HepG2 (cell line): Measurements from ENCODE around the gene TBL3. TPM values are rescaled to one million over a fixed set of nuclear protein-coding genes. Genes with fewer than 3 reads are reported as not detected.

Source experiments
- ATAD3A ChIP-seq: sonication (generic); formaldehyde crosslinking; IDR thresholded peaks from 2 replicates; pipeline ENCODE4 v1.4.0; 2020; ENCODE audit warnings: missing genetic modification reagents
- GRHL1 ChIP-seq: sonication (generic); formaldehyde crosslinking; conservative IDR thresholded peaks from 2 replicates; pipeline ENCODE4 v1.8.0; 2022; ENCODE audit warnings: missing genetic modification reagents
- HIVEP1 ChIP-seq: sonication (generic); formaldehyde crosslinking; IDR thresholded peaks from 2 replicates; pipeline ENCODE4 v1.4.0; 2020; ENCODE audit warnings: mild to moderate bottlenecking, missing genetic modification reagents
- KLF12 ChIP-seq: sonication (generic); formaldehyde crosslinking; IDR thresholded peaks from 2 replicates; pipeline ENCODE4 v1.4.0; 2020; ENCODE audit warnings: missing genetic modification reagents, borderline replicate concordance
- MAF1 ChIP-seq: sonication (generic); formaldehyde crosslinking; IDR thresholded peaks from 2 replicates; pipeline ENCODE4 v1.5.0; 2020; ENCODE audit warnings: missing genetic modification reagents, borderline replicate concordance
- MTF1 ChIP-seq: sonication (generic); formaldehyde crosslinking; IDR thresholded peaks from 2 replicates; pipeline ENCODE4 v1.5.0; 2020; ENCODE audit warnings: missing genetic modification reagents
- MXD4 ChIP-seq: IDR thresholded peaks from 2 replicates; pipeline ENCODE4 v1.6.1; 2016; ENCODE audit warnings: mild to moderate bottlenecking, missing biosample characterization, missing genetic modification reagents
- NAIF1 ChIP-seq: sonication (generic); formaldehyde crosslinking; IDR thresholded peaks from 2 replicates; pipeline ENCODE4 v1.5.0; 2020; ENCODE audit warnings: mild to moderate bottlenecking, missing genetic modification reagents, borderline replicate concordance
- NFIB ChIP-seq: sonication (generic); formaldehyde crosslinking; IDR thresholded peaks from 2 replicates; pipeline ENCODE4 v1.9.0; 2021; ENCODE audit warnings: missing genetic modification reagents, mild to moderate bottlenecking, borderline replicate concordance
- NR2C2 ChIP-seq: sonication (generic); formaldehyde crosslinking; IDR thresholded peaks from 2 replicates; pipeline ENCODE4 v1.4.0; 2020; ENCODE audit warnings: missing genetic modification reagents, mild to moderate bottlenecking, moderate library complexity, borderline replicate concordance
- NR2F6 ChIP-seq, 2 experiments: IDR thresholded peaks; 2 replicates each; pipeline ENCODE4 v1.6.1; 2016; ENCODE audit warnings: antibody characterized with exemption in 1 of 2, mild to moderate bottlenecking in 1 of 2
- PBX3 ChIP-seq: sonication (generic); formaldehyde crosslinking; IDR thresholded peaks from 2 replicates; pipeline ENCODE4 v1.8.1; 2023; ENCODE audit warnings: missing genetic modification reagents, inconsistent platforms, borderline replicate concordance
- SP140L ChIP-seq: sonication (generic); formaldehyde crosslinking; IDR thresholded peaks from 2 replicates; pipeline ENCODE4 v1.4.0; 2020; ENCODE audit warnings: missing genetic modification reagents, borderline replicate concordance
- TRAFD1 ChIP-seq: sonication (generic); formaldehyde crosslinking; IDR thresholded peaks from 2 replicates; pipeline ENCODE4 v1.5.1; 2020; ENCODE audit warnings: missing genetic modification reagents, mild to moderate bottlenecking, borderline replicate concordance
- TSC22D2 ChIP-seq: sonication (generic); formaldehyde crosslinking; IDR thresholded peaks from 2 replicates; pipeline ENCODE4 v1.5.1; 2020; ENCODE audit warnings: missing genetic modification reagents, mild to moderate bottlenecking, borderline replicate concordance
- ZBTB10 ChIP-seq: sonication (generic); formaldehyde crosslinking; IDR thresholded peaks from 2 replicates; pipeline ENCODE4 v1.4.0; 2020; ENCODE audit warnings: missing genetic modification reagents, borderline replicate concordance
- ZFP36 ChIP-seq: fragments of 150-350 bp; IDR thresholded peaks from 2 replicates; pipeline ENCODE4 v1.6.1; 2018; ENCODE audit warnings: borderline replicate concordance, low read length, low read depth; ENCODE audit not compliant: partially characterized antibody
- ZFP36L2 ChIP-seq: sonication (generic); formaldehyde crosslinking; IDR thresholded peaks from 2 replicates; pipeline ENCODE4 v1.4.0; 2020; ENCODE audit warnings: missing genetic modification reagents
- ZNF251 ChIP-seq: sonication (generic); formaldehyde crosslinking; IDR thresholded peaks from 2 replicates; pipeline ENCODE4 v1.9.0; 2021; ENCODE audit warnings: mild to moderate bottlenecking, missing genetic modification reagents
- ZNF431 ChIP-seq: sonication (generic); formaldehyde crosslinking; IDR thresholded peaks from 2 replicates; pipeline ENCODE4 v1.9.0; 2022; ENCODE audit warnings: missing genetic modification reagents, low read depth, mild to moderate bottlenecking, borderline replicate concordance
- ZNF619 ChIP-seq: sonication (generic); formaldehyde crosslinking; IDR thresholded peaks from 2 replicates; pipeline ENCODE4 v1.4.0; 2020; ENCODE audit warnings: mild to moderate bottlenecking, missing genetic modification reagents
- polyA plus RNA-seq, 8 experiments: library from polyadenylated mRNA; depleted of rRNA in 3 of 8; stranded (reverse) in 7 of 8; unstranded in 1 of 8; fragments of >200 nt; fragmentation: Illumina TruSeq in 4 of 8; extraction: Trizol in 4 of 8; gene quantifications; 2 replicates each; pipeline versions ENCODE4 v1.2.1 to v1.2.3, GENCODE V29; 2011 to 2016; ENCODE audit warnings: low read depth in 4 of 8, missing spikeins in 1 of 8, mixed read lengths in 1 of 8; ENCODE audit not compliant: insufficient read depth in 1 of 8
- total RNA-seq, 5 experiments: library from RNA; depleted of rRNA; stranded (reverse); fragments of >200 nt; fragmentation: Illumina TruSeq; extraction: Trizol; gene quantifications; 2 replicates each; pipeline ENCODE4 v1.2.3, GENCODE V29; 2016; ENCODE audit warnings: low read depth in 1 of 5

Gene TBL3
- total and polyA plus RNA-seq, 2 of the 13 experiments (the other 11 are each of a cell fraction or from before 2014, with no cell fraction given): 16.8 to 38.0 TPM

- TF ChIP-seq GRHL1 (no peak), ZFP36 (no peak), NR2F6 (IDR thresholded peaks at IDR 0.05) (no peak), NR2F6 (CRISPR knock-in tag; IDR thresholded peaks at IDR 0.05) (no peak), HIVEP1 (no peak), ZBTB10 (CRISPR knock-in tag) (no peak), SP140L (CRISPR knock-in tag) (no peak), ZNF251 (CRISPR knock-in tag) (no peak), MTF1 (CRISPR knock-in tag) (no peak), TRAFD1 (CRISPR knock-in tag) (no peak), ZFP36L2 (CRISPR knock-in tag) (no peak), PBX3 (no peak), KLF12 (no peak), MXD4 (no peak), NFIB (CRISPR knock-in tag) (0 out of 2 replicates have a peak, but pooled peaks have one; percentile 16), ATAD3A (CRISPR knock-in tag) (no peak), MAF1 (CRISPR knock-in tag) (no peak), ZNF619 (CRISPR knock-in tag) (no peak), TSC22D2 (CRISPR knock-in tag) (no peak), ZNF431 (CRISPR knock-in tag) (no peak), NAIF1 (CRISPR knock-in tag) (no peak), NR2C2 (no peak)
Observed at GRCh38 chr16:1960665-1961630, 10.9 kb upstream of the TBL3 start (continued).
